Measurements from ENCODE around the gene TJAP1.

DNA sequence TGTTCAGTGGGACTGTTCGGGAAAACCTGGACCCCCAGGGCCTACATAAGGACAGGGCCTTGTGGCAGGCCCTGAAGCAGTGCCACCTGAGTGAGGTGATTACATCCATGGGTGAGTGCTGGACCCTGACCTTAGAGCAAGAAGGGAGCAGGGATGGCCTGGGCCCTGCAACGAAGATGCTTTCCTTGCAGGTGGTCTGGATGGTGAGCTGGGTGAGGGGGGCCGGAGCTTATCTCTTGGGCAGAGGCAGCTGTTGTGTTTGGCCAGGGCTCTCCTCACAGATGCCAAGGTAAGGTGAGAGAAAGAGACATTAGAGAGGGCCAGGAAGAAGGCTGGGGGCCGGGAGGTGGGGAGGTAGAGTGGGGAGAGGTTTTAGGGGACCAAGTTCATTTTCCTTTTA is 28.5 kb upstream of the TJAP1 start:
- TF ChIP-seq, protein P1, sequence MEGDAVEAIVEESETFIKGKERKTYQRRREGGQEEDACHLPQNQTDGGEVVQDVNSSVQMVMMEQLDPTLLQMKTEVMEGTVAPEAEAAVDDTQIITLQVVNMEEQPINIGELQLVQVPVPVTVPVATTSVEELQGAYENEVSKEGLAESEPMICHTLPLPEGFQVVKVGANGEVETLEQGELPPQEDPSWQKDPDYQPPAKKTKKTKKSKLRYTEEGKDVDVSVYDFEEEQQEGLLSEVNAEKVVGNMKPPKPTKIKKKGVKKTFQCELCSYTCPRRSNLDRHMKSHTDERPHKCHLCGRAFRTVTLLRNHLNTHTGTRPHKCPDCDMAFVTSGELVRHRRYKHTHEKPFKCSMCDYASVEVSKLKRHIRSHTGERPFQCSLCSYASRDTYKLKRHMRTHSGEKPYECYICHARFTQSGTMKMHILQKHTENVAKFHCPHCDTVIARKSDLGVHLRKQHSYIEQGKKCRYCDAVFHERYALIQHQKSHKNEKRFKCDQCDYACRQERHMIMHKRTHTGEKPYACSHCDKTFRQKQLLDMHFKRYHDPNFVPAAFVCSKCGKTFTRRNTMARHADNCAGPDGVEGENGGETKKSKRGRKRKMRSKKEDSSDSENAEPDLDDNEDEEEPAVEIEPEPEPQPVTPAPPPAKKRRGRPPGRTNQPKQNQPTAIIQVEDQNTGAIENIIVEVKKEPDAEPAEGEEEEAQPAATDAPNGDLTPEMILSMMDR (IDR thresholded peaks at IDR 0.05; ENCODE audit: extremely low read depth in 1 of 2, insufficient read depth in 1 of 2, low read depth in 1 of 2, low read length in 2 of 2), result no peak
- no peak for TF ChIP-seq EZH2 (IDR thresholded peaks at IDR 0.05; ENCODE audit: borderline replicate concordance, low read depth, low read length, severe bottlenecking)
- TF ChIP-seq, protein P2, sequence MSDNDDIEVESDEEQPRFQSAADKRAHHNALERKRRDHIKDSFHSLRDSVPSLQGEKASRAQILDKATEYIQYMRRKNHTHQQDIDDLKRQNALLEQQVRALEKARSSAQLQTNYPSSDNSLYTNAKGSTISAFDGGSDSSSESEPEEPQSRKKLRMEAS (IDR thresholded peaks at IDR 0.05; ENCODE audit: insufficient read depth, insufficient read length), result no peak
- TF ChIP-seq POLR2AphosphoS5 (IDR thresholded peaks at IDR 0.05; ENCODE audit: insufficient read depth, low read depth, low read length), result no peak
- no peak for TF ChIP-seq POLR2A (IDR thresholded peaks at IDR 0.05; ENCODE audit: low read depth, low read length)
